MM.1S (cell line): ENCODE measurements around the gene CCDC102B.

ENCODE experiments used
- EZH2 ChIP-seq: fragments of 300-600 bp; sonication (generic); optimal IDR thresholded peaks from 2 replicates; pipeline ENCODE3; 2017; ENCODE audit warnings: low read depth, mild to moderate bottlenecking, antibody characterized with exemption, low read length, mixed read lengths
- EZH2phosphoT487 ChIP-seq: fragments of 300-600 bp; sonication (generic); IDR thresholded peaks from 2 replicates; pipeline ENCODE4 v1.6.1; 2018; ENCODE audit warnings: antibody characterized with exemption, low read length
- TF ChIP-seq, protein P1 (sequence below): fragments of 300-600 bp; sonication (generic); IDR thresholded peaks from 2 replicates; pipeline ENCODE4 v1.5.1; 2016; ENCODE audit warnings: antibody characterized with exemption, low read length, mixed read lengths

DNA sequence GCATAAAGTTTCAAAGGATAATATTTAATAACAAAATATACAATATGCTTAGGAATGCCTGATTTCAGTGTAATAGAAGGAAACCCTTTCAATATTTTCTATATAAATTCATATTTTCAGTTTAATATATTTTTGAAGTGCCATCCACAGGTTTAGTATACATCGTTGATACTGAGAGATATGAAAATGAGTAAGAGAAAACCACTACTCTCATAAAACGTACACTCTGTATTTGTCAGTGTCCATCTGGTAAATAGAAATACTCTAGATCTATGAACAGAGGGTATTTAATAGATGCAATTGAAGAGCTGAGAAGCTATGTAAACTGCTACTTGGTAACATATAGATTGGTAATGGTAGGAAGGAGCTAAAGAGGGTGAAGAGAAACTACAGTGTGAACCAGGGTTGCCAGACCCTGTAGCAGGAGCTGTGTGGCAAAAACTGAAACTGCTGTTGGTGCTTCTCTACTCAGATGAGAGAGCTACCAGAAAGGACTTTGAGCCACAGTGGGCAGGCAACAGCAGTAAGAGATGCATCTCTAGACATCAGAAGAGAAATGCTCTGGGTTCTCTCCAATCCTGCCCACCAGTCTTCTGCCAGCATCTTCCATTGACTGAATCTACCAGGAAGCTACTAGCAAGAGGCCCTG is 187.4 kb downstream of the CCDC102B start:
- TF ChIP-seq EZH2 (no peak), EZH2phosphoT487 (no peak)
- TF ChIP-seq, protein P1, sequence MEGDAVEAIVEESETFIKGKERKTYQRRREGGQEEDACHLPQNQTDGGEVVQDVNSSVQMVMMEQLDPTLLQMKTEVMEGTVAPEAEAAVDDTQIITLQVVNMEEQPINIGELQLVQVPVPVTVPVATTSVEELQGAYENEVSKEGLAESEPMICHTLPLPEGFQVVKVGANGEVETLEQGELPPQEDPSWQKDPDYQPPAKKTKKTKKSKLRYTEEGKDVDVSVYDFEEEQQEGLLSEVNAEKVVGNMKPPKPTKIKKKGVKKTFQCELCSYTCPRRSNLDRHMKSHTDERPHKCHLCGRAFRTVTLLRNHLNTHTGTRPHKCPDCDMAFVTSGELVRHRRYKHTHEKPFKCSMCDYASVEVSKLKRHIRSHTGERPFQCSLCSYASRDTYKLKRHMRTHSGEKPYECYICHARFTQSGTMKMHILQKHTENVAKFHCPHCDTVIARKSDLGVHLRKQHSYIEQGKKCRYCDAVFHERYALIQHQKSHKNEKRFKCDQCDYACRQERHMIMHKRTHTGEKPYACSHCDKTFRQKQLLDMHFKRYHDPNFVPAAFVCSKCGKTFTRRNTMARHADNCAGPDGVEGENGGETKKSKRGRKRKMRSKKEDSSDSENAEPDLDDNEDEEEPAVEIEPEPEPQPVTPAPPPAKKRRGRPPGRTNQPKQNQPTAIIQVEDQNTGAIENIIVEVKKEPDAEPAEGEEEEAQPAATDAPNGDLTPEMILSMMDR: no peak
